Measurements from ENCODE around the gene MST1R. TPM values are rescaled to one million over a fixed set of nuclear protein-coding genes. Genes with fewer than 3 reads are reported as not detected.
A peak's percentile ranks its signal among the peaks of the same experiment; 100 is the strongest.
"Not testable (repeated sequence)": the region's sequence is repeated elsewhere in the genome, so short reads cannot be mapped to it uniquely, and the experiment has no call there.

Gene MST1R
- total RNA-seq, 1 donor from 2014 or later = 131 TPM

DNA sequence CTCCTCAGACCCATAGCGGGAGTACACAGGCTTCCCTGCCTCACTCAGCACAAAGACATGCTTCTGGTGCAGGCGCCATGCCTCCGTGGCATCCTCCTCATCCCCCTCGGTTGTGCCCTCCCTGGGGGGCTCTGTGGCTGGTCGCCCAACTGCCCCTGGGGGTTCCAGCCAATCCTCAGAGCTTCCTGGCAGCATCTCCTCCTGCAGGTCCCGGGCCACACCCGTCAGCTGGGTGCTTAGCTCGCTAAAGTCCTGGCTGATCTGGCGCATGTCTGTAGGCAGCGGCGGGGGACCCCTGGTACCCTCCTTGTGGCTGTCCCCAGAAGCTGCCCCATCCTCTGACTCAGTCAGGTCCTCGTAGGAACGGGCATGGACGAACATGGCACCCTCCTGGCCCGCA, 7.9 kb upstream of the MST1R start:
- DNase-seq (ENCODE audit: low spot score) = no peak

DNA sequence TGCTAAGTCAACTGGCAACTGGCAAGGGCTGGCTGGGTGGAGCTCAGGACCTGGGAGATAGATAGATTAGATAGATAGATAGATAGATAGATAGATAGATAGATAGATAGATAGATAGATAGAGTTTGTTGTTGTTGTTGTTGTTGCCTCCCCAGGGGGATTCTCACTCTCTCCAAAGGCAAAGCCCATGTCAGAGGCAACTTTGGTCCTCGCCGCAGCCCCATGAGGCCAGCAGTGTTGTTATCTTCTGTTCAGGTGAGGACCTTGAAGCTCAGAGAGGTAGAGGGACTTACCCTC, 7.4 kb upstream of the MST1R start:
- DNase-seq (ENCODE audit: low spot score) = no peak

DNA sequence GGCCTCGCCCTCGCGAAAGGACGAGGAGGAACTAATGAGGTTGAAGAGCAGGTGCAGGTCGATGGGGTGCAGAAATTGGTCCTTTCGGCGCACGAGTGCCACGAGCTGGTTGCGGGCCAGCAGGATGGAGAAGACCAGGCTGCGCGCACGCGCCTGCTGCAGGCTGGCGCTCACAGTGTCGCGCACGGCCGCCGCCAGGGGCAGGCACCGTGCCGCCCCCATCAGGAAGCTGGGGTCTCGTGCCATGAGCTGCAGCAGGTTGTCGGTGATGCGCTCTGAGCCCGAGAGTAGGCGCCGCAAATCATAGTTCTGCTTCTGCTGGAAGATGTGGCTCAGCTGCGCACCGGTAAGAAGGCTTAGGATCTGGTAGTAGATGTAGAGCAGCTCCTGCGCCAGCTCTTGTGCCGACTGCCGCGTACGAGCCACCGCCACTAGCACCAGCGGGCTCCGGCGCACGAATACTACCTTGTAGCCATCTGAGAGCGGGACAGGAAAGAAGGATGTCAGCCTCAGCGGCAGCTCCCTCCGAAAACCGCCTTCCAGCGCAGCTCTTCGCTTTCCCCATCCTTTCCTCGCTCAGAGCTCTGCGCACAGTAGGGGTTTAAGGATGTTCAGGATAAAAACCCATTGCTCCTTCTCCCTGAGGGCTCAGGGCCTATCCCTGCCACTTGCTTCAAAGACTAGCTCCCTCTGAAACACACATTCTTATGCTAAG, 6.9 kb upstream of the MST1R start:
- no peak for DNase-seq (ENCODE audit: low spot score)

DNA sequence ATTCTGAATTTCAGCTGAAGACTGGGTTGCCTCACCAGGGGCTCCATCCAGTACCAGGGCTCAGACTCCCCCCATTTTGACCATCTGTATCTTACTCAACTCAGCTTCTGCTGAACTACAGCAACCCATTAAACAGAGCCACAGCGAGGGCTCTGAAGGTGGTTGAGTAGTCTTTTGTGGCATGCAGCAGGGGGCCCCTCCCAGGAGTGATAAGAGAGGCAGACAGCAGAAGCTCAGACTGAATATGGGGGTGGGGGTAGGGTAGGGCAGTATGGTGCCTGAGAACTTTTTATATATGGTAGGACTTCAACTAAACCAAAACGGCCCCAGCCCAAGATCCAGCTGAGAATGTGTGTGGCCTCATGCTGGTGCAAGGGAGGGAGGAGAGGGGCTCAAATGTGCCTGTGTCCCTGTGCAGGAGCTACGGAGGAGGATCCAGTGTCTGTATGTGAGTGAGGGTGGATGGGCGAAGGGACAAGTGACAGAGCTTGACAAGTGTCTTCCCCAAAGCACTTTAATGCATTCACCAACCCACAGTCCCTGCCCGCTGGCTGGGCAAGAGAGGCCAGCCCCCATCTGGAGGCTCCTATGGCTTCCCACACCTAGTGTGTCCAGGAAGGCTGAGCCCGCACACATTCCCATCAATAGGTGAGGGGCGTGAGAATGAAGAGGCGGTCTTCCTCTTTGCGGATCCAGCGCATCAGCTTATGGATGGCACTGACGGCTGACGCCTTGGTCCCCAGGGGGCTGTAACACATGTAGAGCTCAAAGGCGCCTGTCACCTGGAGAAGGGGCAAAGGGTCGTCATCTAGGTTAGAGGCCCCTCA, 4.9 kb upstream of the MST1R start:
- DNase-seq (ENCODE audit: low spot score) = no peak

DNA sequence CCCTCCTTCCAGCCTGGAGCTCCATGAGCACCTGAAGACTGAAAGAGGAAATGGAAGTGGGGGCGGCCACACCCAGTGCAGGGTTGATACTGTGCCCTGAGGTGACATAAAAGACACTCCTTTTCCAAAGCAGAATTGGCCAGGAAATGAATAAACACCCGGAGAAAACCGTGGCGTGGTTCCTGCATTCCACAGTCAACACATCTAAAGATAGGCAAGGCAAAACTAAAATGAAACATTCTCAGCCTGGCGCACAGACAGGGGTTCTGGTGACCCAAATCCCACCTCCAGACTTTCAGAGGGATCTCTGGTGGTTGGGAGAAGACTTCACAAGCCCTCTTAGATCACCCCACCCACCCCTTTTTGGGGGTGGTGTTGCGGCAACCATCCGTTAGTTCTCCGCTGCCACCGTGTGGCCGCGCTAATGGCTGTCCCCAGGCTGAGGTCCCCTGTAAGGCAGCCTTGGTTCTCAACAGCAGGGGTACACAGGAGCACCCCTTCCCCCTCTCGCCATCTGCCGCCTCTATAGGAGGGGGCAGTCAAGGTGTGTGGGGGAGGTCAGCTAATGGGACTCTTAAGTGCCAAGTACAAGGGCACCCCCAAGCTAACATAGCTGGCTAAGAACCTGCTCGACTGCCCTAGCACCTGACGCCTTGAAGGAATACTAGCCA, 2.5 kb upstream of the MST1R start:
- DNase-seq (ENCODE audit: low spot score) = peak; percentile 64

DNA sequence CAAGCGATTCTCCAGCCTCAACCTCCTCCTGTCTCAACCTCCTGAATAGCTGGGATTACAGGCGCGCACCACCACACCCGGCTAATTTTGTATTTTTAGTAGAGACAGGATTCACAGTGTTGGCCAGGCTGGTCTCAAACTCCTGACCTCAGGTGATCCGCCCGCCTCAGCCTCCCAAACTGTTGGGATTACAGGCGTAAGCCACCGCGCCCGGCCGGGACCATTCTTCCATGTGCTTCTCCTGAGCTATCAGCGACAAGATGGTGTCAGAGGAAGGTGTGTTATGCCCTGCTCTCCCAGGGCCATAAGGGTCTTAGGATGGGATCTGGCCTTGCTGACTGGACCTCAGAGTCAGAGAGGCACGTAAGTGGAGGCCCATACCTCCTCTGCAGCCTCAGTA, 775 bp upstream of the MST1R start:
- DNase-seq (ENCODE audit: low spot score) = not testable (repeated sequence)

DNA sequence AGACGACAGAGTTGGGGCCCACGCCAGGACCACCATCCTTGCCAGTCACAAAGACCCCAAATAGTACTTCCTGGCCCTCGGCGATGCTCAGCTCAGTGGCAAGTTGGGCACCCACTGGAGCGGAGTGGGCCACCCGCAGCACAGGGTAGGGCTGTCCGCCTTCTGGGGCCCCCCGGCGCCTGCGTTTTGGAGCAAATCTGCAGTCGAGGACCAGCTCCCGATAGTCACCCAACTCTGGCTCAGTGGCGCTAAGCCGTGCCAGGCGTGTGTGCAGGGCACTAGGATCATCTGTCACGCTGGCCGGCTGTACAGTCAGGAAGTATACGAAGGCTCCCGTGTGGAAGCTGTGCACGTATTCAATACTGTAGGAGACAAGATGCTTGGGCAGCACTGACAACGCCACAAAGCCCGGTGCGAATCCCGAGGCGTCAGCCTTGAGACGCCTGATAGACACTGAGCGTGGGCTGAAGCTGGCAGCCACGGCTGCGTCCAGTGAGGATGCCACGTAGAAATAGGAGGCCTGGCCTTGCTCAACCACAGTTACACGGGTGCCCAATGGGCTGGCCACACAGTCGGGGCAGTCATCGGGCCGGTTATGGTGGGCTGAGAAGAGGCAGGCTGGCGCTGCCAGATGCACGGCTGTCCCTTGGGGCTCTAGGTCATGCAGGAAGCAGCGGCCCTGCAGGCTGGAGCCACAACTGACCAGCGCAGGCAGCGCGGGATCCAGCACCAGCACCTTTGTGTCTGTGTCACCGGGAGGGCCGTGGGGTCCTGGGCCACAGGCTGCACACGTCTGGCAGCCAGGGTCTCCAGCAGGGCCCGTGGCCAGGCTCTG, 945 bp downstream of the MST1R start:
- no peak for DNase-seq (ENCODE audit: low spot score)

DNA sequence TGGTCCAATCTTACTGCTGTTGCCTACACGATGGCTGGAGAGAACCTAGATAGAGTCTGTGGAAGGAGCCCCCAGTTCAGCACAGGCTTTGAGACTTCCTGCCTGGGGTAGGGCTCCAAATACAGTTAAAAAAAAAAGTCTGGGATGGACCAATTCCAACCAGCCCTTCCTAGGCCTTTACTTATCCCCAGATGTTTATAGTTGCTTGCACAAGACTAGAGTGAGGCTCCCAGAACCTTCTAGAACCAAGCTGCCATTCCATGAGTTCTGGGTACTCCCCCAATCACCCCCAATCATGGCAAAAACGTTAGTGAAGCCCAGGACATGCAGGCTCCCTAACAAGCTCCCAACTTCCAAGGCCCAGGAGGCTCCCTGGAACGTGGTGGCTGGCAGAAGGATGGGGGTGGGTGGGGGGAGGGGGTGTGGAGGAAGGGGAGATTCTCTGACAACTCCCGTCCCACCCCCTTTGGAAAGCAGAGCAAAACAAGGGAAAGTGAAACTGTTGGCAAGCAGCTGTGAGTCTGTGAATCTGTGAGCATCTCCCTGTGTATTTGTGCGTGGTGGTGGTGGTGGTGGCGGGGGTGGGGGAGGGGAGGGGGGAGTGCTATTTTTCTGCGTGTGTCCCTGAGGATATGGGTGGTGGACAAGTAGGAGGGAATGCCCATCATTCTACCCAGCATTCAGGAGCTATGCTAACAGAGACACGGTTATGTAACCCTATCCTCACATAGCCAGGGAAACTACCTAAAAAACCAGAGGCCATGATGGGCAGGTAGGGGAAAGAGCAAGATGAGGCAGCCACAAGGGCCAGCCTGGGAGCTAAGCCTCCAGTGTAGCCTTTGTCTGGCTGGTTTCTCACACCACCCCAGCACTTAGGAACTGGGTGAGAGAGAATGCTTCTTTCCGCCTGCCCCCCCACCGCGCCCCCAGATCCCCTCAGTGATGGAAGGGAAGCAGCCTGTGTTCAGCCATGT, 2.0 kb downstream of the MST1R start:
- DNase-seq (ENCODE audit: low spot score) = no peak

DNA sequence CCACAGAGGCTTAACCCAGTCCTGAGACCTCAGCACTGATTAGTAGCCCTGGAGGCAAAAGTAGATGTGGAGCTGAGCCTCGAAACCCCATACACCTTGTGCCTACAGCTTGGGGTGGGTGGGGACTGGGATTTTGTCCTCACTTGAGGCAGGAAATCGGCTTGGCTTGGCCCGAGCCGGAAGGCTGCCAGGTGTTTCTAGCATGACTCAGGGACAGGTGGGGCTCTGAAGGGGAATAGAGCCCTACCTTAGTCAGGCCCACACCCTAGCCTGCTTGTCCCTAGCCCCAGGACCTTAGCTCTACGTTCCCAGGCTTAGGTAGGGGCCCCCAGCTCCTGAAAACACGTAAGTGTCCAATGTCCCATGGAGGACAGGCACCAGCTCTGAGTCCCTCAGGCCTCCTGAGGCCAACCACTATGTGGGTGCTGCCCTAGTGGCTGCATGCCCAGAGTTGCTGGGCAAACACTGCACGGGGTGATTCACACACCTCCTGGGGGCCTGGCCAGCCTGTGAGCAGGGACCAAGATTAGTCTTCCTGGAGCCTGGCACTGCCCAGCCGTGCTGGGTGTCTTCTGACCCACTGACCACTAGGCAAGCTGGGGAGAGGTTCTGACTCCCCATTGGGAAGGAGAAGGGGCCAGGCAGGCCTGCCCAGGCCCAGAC, 3.1 kb downstream of the MST1R start:
- DNase-seq (ENCODE audit: low spot score) = peak; percentile 82

DNA sequence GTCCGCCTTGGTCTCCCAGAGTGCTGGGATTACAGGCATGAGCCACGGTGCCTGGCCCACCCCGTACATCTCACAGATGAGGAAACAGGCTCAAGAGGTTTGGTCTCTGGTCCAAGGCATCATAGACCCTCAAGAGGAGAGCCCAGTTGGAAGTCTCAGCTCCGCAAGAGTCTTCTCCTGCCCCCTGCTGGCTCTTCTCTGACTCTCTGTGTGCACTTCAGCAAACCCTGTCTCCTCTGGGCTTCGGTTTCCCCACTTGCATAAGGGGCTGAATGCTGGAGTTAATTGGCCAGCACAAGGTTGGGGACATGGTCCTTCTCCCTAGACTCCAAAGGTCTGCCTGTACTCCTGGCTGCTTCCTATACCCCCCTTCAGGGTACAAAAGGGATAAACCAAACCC, 3.9 kb downstream of the MST1R start:
- DNase-seq (ENCODE audit: low spot score) = no peak

DNA sequence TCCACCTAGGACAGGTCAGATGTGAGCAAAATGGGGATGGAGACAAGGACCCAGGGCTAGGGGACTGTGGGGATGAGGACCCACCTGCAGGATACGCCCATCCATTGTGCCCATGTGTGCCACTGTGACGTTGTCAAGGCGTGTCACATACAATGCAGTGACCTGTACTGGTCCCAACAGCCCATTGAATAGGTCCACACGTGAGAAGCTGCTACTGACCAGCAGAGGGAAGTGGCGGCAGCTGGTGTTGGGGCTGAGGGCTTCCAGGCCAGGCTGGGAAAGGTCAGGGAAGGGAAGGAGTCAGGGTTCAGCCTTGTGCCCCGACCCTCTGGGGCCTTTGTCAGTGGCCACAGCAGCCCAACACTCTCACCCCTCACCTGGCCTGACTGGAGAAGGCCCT, 4.7 kb downstream of the MST1R start:
- no peak for DNase-seq (ENCODE audit: low spot score)

DNA sequence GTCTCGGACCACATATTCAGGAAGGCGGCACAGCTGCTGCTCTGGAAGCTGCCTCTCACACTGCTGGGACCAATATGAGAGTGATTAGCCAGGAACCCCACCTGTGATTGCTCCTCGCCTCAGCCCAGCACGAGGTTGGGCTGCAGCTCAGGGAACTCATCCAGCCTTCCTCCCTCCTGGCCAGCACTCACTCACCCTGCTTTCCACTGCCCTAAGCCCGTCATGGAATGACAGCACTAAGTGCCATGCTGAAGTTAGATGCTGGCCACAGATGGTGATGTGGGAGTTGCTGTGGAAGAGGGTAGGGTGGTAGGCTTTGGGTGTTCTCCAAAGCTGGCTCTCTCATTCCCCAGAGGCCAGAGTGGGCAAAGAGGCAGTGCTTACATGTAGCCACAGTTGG, 7.3 kb downstream of the MST1R start:
- DNase-seq (ENCODE audit: low spot score) = no peak

DNA sequence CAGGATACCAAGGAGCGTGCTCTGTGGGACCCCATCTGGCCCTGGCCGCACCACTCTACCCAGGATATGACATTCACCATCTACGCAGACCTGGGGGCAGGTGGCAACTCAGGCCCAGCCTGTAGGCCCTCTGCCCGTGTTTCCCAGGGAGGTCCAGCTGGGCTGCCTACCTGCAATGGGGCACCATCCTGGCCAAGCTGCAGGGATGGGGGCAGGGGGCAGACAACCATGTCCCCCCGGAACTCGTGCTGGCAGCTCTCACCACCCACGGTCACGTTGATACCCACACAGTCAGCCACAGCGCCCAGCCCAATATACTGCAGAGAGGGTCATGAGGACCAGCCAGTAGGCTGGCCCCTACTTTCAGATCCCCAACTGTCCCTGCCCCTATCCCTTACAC, 7.9 kb downstream of the MST1R start:
- no peak for DNase-seq (ENCODE audit: low spot score)

DNA sequence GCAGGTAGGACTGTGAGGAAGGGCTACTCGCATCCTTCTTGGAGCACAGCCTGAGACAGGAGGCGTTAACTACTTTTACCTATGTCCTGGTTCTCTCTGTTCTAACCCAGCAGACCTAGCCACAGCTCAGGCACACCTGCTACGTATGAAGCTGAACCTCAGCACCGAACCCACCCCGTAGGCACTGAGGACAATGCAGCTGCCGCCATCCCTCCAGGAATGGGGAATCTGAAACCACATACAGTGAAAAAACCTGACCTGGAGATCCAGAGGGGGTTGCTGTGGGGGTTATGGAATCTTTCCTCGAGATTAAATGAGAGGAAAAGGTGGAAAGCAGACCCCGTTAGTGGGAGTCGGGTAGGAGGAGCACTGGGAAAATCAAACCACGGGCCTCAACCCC, 14.4 kb downstream of the MST1R start:
- DNase-seq (ENCODE audit: low spot score) = no peak

DNA sequence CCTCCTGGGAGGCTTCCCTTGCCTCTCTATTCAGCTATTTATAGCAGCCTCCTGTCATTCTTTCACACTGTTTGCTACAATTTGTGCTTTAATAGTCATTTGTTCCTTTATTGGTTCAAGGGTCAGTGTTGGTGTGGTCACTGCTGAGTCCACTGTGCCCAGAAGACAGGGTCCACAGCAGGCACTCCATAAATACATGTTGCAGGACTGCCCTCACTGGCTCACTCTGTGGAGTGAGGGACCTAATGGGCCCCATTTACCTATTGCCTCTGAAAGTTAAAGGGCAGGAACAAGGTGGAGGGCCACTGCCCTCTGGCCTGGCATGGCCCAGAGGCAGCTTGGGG, 16.8 kb downstream of the MST1R start:
- no peak for DNase-seq (ENCODE audit: low spot score)

DNA sequence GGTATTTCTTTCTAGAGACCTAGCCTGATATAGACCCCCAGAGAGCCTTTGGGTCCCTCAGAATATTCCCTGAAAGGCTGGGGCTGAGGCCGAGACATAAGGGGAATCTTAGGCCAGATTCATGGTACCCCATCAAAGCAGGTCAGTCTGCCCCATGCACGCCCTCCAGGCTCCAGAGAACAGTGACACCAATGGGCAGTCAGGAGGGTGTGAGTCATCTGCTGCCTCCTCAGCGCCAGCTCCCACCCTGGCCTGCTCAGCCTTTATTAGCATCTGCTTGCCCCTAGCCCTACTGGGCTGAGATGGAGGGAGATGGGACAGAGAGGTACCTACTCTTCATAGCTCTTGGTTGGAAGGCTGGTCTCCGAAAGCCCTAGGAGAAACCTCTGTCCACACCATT, 19.7 kb downstream of the MST1R start:
- no peak for DNase-seq (ENCODE audit: low spot score)

DNA sequence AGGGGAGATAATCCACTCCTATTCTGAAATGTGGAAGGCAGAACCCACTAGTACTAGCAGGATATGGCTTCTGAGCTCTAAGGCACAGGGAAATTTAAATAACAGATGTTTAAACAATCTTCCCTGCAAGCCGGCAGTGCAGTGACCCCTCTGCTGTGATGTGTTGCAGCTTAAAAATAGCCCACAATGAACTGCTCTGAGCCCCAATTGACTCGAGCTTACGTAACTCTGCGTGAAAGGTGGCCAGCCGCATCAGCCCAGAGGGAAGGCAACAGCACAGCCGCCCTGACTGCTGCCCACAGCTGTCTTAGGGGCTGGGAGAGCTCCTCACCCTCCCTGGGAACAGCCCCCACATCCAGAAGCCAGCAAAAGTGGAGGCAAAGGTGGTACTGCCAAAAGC, 21.5 kb downstream of the MST1R start:
- no peak for DNase-seq (ENCODE audit: low spot score)

DNA sequence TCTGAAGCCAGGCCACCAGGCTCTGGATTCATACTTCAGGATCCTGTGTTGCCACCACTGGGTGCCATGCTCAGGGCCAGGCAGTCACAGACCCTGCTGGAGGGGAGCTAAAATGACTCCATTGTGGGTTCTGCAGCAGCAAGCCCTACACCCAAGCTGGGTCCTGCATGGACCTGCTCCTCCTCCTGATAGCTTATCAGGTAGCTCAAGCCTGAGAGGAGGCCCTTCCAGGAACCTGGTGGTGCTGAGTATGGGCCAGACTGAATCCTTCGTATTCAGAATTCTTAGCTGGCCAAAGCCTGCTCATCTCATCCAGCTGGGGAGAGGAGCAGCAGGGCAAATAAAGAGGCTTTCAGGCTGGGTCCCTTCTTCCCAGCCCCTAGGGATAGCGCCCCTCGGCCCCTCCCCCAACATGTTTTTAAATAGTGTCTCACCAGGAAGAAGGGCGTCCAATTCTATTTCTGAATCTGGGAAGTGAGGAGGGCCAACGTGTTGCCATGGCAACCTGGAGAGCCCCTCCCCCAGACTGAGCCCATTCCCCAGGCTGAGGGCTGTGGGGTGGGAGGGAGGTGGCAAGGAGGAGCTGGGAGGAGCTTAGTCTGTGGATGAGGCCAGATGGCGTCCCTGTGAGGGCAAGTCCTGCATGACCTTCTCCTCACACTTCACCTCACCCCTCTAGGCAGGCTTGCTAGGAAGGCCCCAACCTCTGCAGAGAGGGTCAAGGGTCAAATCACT, 22.9 kb downstream of the MST1R start:
- no peak for DNase-seq (ENCODE audit: low spot score)

DNA sequence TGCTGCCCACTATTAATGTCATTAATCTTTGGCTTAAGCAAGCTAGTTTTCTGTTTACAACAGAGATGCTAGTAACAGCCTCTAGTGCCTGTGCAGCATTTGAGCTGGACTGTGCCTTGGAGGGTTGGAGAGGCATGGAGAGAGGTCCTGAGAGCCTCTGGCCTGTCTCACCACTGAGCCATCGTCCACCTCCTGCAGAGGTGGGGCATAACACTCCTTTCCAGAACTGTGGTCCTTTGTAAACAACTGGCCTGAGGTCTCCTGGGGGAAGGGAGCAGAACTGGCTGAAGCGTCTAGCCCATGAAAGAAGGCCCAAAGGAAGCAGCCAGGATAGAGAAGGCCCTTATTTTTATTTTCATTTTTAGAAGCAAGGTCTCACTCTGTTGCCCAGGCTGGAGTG, 24.0 kb downstream of the MST1R start:
- DNase-seq (ENCODE audit: low spot score) = no peak

DNA sequence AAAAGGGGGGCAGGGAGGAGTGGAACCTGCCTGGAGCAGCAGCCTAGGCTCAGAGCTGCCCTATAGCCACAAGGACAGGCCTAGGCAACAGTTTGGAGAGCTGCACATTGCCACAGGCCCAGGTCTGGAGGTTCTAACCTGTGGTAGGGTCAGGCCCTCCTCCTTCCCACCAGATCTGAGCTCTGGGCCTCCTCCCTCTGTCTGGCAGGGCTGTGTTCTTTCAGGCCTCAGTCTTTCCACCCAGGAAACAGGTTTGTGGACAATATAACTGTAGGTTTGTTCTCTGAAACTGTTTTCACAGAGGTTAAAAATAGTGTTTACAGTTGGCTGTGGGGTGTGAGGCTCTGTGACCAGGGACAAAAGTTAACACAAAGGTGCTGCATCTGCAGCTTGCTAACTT, 25.0 kb downstream of the MST1R start:
- no peak for DNase-seq (ENCODE audit: low spot score)
